Measurements from ENCODE around the gene DIPK1C.

DIPK1C gene

GRCh38 chr18:74414953-74415515 is 42.1 kb downstream of the DIPK1C start:
- no peak for DNase-seq

GRCh38 chr18:74413836-74414235 is 43.3 kb downstream of the DIPK1C start:
- no peak for DNase-seq

- no peak for DNase-seq
These were observed 44.8 kb downstream of the DIPK1C start for GRCh38 chr18:74412116-74412880.

GRCh38 chr18:74411475-74411874 is 45.6 kb downstream of the DIPK1C start:
- no peak for DNase-seq

- no peak for DNase-seq
These were observed 46.6 kb downstream of the DIPK1C start for GRCh38 chr18:74410441-74410992.

- DNase-seq: no peak
These were observed 49.2 kb downstream of the DIPK1C start for GRCh38 chr18:74407888-74408287.

- no peak for DNase-seq
These were observed 54.2 kb downstream of the DIPK1C start for GRCh38 chr18:74402806-74403433.

- no peak for DNase-seq
These were observed 56.3 kb downstream of the DIPK1C start for GRCh38 chr18:74400813-74401212.

- DNase-seq: no peak
These were observed 57.8 kb downstream of the DIPK1C start for GRCh38 chr18:74399091-74399887.

GRCh38 chr18:74397572-74397971 is 59.5 kb downstream of the DIPK1C start:
- no peak for DNase-seq

GRCh38 chr18:74396171-74397169 is 60.6 kb downstream of the DIPK1C start:
- DNase-seq: peak; percentile 21

GRCh38 chr18:74395648-74396154 is 61.4 kb downstream of the DIPK1C start:
- DNase-seq: no peak

- DNase-seq: no peak
These were observed 62.1 kb downstream of the DIPK1C start for GRCh38 chr18:74395006-74395405.

GRCh38 chr18:74392323-74392722 is 64.8 kb downstream of the DIPK1C start:
- DNase-seq: no peak

- DNase-seq: no peak
These were observed 66.2 kb downstream of the DIPK1C start for GRCh38 chr18:74390900-74391299.

- no peak for DNase-seq
These were observed 67.1 kb downstream of the DIPK1C start for GRCh38 chr18:74389991-74390390.

GRCh38 chr18:74389171-74389927 is 67.8 kb downstream of the DIPK1C start:
- no peak for DNase-seq

- no peak for DNase-seq
These were observed 68.9 kb downstream of the DIPK1C start for GRCh38 chr18:74388227-74388626.

- DNase-seq: no peak
These were observed 69.7 kb downstream of the DIPK1C start for GRCh38 chr18:74387383-74387782.
